ENCODE data around the gene OTX2. TPM values are rescaled to one million over a fixed set of nuclear protein-coding genes. Genes with fewer than 3 reads are reported as not detected.

Gene OTX2
- total RNA-seq, 1 experiment from 2014 or later: 30.1 TPM

DNA sequence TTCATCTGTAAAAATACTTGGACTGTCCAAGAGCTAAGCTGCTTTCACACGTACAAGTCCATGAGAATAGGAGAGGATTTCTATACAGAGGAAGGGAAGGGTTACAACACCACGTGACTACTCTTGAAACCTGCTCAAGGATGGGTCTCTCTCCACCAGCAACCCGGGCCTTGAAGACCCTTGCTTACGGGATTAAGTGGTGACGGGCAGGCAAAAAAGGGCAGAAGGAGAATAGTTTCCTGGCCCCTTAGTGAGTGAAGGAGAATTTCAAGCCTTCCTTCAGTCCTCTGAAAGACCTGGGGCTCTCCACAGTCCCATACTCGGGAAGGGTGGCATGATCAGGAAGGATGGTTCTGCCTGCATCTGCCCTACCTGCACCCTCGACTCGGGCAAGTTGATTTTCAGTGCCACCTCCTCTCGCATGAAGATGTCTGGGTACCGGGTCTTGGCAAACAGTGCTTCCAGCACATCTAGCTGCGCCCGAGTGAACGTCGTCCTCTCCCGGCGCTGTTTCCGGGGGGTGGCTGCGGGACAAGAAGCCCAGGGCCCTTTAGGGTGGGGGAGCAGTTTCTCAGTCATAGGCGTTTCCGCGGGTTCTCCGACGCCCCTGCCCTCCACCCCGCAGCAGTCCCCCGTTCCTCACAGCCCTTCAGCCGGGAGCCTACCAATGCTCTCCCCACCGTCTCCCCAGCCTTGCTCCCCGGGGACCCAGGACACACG lies 6.3 kb downstream of the OTX2 start (continued):
- TF ChIP-seq ATF1 (CRISPR knock-in tag; IDR thresholded peaks at IDR 0.05): no peak
- TF ChIP-seq ZNF232 (CRISPR knock-in tag; IDR thresholded peaks at IDR 0.05): 0 out of 2 replicates have a peak, but pooled peaks have one; percentile 33
- TF ChIP-seq EMX1 (CRISPR knock-in tag; IDR thresholded peaks at IDR 0.05): no peak
- no peak for TF ChIP-seq JUN (CRISPR knock-in tag; IDR thresholded peaks at IDR 0.05)

DNA sequence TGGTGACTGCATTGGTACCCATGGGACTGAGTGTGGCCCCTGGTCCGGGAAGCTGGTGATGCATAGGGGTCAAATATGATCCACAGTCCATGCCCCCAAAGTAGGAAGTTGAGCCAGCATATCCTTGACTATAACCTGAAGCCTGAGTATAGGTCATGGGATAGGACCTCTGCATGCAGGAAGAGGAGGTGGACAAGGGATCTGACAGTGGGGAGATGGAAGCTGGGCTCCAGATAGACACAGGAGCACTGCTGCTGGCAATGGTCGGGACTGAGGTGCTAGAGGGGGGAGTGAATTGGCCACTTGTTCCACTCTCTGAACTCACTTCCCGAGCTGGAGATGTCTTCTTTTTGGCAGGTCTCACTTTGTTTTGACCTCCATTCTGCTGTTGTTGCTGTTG lies 8.4 kb downstream of the OTX2 start:
- Mint-ChIP-seq H3K27ac (no peak overlapping the region), H3K36me3 (peaks cover 40% of the 10 kb centered on the region), H3K9me3 (no peaks in the 10 kb centered on the region), H3K27me3 (ENCODE audit: low read depth) (peaks cover 70% of the 10 kb centered on the region), H3K4me3 (no peak overlapping the region), H3K4me1 (peaks cover 71% of the 10 kb centered on the region)
- CTCF ChIA-PET: interaction anchor here (1.2 to 1.6 kb wide), 2 partner anchors 117 to 250 kb away, joined by 3 read pairs; no protein-coding TSS in a partner anchor
- POLR2A ChIA-PET: no interaction called here
- DNase-seq (ENCODE audit: low spot score) (no peak), ATAC-seq (no peak)
- TF ChIP-seq ZNF317 (CRISPR knock-in tag; IDR thresholded peaks at IDR 0.05; ENCODE audit: borderline replicate concordance, low read depth): peak; percentile 51; the same call in 1 of the 2 replicates
- TF ChIP-seq, protein P1, sequence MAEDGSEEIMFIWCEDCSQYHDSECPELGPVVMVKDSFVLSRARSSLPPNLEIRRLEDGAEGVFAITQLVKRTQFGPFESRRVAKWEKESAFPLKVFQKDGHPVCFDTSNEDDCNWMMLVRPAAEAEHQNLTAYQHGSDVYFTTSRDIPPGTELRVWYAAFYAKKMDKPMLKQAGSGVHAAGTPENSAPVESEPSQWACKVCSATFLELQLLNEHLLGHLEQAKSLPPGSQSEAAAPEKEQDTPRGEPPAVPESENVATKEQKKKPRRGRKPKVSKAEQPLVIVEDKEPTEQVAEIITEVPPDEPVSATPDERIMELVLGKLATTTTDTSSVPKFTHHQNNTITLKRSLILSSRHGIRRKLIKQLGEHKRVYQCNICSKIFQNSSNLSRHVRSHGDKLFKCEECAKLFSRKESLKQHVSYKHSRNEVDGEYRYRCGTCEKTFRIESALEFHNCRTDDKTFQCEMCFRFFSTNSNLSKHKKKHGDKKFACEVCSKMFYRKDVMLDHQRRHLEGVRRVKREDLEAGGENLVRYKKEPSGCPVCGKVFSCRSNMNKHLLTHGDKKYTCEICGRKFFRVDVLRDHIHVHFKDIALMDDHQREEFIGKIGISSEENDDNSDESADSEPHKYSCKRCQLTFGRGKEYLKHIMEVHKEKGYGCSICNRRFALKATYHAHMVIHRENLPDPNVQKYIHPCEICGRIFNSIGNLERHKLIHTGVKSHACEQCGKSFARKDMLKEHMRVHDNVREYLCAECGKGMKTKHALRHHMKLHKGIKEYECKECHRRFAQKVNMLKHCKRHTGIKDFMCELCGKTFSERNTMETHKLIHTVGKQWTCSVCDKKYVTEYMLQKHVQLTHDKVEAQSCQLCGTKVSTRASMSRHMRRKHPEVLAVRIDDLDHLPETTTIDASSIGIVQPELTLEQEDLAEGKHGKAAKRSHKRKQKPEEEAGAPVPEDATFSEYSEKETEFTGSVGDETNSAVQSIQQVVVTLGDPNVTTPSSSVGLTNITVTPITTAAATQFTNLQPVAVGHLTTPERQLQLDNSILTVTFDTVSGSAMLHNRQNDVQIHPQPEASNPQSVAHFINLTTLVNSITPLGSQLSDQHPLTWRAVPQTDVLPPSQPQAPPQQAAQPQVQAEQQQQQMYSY (CRISPR knock-in tag; IDR thresholded peaks at IDR 0.05): no peak

DNA sequence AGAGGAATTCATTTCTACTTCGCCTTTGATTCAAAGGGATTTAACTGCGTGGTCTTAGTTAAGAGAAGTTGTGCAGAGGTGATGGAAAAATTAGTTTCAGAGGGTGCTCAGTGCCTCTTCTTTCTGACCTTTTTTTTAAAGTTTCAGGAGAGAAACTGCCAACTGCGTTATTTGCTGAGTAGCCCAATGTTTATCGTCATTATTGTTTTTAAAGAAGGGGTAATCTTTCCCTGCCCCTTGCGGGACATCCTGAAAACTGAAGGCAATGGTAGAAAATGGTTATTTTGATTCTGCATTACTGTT lies 11.0 kb downstream of the OTX2 start:
- ChIA-PET CTCF (interaction anchor here (1.9 kb wide), 1 partner anchor 9 kb away, joined by 5 read pairs; no protein-coding TSS in a partner anchor), POLR2A (no interaction called here)
- Mint-ChIP-seq H3K36me3 (peaks cover 34% of the 10 kb centered on the region), H3K27ac (no peak overlapping the region), H3K4me3 (peak overlapping the region; percentile 62), H3K27me3 (ENCODE audit: low read depth) (peaks cover 85% of the 10 kb centered on the region), H3K9me3 (no peaks in the 10 kb centered on the region), H3K4me1 (peaks cover 77% of the 10 kb centered on the region)
- DNase-seq (ENCODE audit: low spot score): no peak
- TF ChIP-seq ETV6 (CRISPR knock-in tag; IDR thresholded peaks at IDR 0.05): no peak
- no peak for TF ChIP-seq OVOL2 (CRISPR knock-in tag; IDR thresholded peaks at IDR 0.05; ENCODE audit: borderline replicate concordance)
- no peak for ATAC-seq

DNA sequence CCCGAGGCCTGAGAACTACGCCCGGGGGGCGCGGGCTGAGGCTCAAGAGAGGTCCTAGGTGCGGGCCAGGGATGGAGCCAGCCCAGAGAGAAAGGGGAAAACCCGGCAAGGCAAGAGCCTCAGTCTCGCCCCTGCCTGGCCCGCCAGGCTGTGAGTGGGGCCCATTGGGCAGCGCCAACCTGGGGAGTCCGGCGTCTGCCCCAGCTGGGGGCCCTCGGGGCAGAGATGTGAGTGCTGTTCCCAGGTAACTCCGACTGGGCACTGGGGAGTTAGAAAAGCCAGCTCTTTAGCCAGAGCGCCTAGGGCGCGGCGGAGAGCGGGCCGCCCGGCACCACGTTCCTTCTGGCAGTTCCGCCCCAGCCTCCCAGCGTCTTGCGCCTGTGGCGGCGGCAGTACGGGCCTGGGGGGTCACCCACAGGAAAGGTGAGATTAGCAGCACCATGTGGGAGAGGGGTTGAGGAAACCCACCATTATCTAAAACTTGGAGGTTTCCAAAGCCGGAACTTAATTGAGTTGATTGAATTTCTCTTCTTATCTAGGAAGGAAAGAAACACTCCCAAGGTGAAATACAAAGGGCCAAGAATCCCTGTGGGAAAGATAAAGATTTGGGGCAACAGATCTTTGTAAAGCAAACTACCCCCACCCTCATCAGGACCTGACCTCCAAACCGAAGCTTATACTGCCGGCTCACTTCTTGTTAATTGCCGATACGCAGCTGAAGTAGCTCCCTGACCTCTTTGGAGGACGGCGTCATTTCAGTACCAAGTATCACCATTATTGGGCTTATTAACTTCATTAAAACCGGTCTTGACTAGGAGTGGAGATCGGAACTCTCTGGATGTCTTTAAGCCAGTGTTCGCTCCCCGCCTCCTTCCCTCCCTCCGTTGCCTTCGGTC lies 11.6 kb downstream of the OTX2 start:
- POLR2A ChIA-PET: interaction anchor here (0.9 kb wide), 1 partner anchor 18 kb away, joined by 3 read pairs; no protein-coding TSS in a partner anchor
- Mint-ChIP-seq H3K4me3 (peak overlapping the region; percentile 62), H3K36me3 (peaks cover 33% of the 10 kb centered on the region)
- peak; percentile 33; the same call in 1 of the 2 replicates for TF ChIP-seq ZNF423 (CRISPR knock-in tag; IDR thresholded peaks at IDR 0.05)
- TF ChIP-seq, protein P2, sequence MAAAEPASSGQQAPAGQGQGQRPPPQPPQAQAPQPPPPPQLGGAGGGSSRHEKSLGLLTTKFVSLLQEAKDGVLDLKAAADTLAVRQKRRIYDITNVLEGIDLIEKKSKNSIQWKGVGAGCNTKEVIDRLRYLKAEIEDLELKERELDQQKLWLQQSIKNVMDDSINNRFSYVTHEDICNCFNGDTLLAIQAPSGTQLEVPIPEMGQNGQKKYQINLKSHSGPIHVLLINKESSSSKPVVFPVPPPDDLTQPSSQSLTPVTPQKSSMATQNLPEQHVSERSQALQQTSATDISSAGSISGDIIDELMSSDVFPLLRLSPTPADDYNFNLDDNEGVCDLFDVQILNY (CRISPR knock-in tag; IDR thresholded peaks at IDR 0.05): no peak
- TF ChIP-seq ZNF416 (CRISPR knock-in tag; IDR thresholded peaks at IDR 0.05): no peak
- TF ChIP-seq, protein P3, sequence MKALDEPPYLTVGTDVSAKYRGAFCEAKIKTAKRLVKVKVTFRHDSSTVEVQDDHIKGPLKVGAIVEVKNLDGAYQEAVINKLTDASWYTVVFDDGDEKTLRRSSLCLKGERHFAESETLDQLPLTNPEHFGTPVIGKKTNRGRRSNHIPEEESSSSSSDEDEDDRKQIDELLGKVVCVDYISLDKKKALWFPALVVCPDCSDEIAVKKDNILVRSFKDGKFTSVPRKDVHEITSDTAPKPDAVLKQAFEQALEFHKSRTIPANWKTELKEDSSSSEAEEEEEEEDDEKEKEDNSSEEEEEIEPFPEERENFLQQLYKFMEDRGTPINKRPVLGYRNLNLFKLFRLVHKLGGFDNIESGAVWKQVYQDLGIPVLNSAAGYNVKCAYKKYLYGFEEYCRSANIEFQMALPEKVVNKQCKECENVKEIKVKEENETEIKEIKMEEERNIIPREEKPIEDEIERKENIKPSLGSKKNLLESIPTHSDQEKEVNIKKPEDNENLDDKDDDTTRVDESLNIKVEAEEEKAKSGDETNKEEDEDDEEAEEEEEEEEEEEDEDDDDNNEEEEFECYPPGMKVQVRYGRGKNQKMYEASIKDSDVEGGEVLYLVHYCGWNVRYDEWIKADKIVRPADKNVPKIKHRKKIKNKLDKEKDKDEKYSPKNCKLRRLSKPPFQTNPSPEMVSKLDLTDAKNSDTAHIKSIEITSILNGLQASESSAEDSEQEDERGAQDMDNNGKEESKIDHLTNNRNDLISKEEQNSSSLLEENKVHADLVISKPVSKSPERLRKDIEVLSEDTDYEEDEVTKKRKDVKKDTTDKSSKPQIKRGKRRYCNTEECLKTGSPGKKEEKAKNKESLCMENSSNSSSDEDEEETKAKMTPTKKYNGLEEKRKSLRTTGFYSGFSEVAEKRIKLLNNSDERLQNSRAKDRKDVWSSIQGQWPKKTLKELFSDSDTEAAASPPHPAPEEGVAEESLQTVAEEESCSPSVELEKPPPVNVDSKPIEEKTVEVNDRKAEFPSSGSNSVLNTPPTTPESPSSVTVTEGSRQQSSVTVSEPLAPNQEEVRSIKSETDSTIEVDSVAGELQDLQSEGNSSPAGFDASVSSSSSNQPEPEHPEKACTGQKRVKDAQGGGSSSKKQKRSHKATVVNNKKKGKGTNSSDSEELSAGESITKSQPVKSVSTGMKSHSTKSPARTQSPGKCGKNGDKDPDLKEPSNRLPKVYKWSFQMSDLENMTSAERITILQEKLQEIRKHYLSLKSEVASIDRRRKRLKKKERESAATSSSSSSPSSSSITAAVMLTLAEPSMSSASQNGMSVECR (CRISPR knock-in tag; IDR thresholded peaks at IDR 0.05; ENCODE audit: borderline replicate concordance): 0 out of 2 replicates have a peak, but pooled peaks have one; percentile 32
- TF ChIP-seq, protein P4, sequence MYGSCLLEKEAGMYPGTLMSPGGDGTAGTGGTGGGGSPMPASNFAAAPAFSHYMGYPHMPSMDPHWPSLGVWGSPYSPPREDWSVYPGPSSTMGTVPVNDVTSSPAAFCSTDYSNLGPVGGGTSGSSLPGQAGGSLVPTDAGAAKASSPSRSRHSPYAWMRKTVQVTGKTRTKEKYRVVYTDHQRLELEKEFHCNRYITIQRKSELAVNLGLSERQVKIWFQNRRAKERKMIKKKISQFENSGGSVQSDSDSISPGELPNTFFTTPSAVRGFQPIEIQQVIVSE (CRISPR knock-in tag; IDR thresholded peaks at IDR 0.05; ENCODE audit: borderline replicate concordance): no peak
- TF ChIP-seq, protein P1 (CRISPR knock-in tag; IDR thresholded peaks at IDR 0.05): 0 out of 2 replicates have a peak, but pooled peaks have one; percentile 18

More for the DNA sequence above, 11.6 kb downstream of the OTX2 start:
- Mint-ChIP-seq H3K27ac (no peak overlapping the region), H3K27me3 (ENCODE audit: low read depth) (peaks cover 85% of the 10 kb centered on the region), H3K4me1 (peaks cover 74% of the 10 kb centered on the region), H3K9me3 (no peaks in the 10 kb centered on the region)
- CTCF ChIA-PET: interaction anchor here (0.6 to 1.9 kb wide), 2 partner anchors 10 to 681 kb away, joined by 5 to 6 read pairs; no protein-coding TSS in a partner anchor
- DNase-seq (ENCODE audit: low spot score): peak; percentile 49
- ATAC-seq: peak; percentile 31

All from WTC11 (cell line).